Inflammatory macrophage (primary cell): ENCODE results near the gene NAGK.
"Not testable (repeated sequence)": the region's sequence is repeated elsewhere in the genome, so short reads cannot be mapped to it uniquely, and the experiment has no call there.

Source experiments
- DNase-seq, 2 donors: peaks; one replicate each; pipeline ENCODE4 v3.0.0-alpha.2; 2020 to 2022

Gene NAGK

GRCh38 chr2:71070294-71071093 lies 2.0 kb downstream of the NAGK start:
- peak; percentile 61 to 69 for DNase-seq

GRCh38 chr2:71071681-71072398 lies 3.4 kb downstream of the NAGK start:
- DNase-seq: peak; percentile 94 to 99

DNA sequence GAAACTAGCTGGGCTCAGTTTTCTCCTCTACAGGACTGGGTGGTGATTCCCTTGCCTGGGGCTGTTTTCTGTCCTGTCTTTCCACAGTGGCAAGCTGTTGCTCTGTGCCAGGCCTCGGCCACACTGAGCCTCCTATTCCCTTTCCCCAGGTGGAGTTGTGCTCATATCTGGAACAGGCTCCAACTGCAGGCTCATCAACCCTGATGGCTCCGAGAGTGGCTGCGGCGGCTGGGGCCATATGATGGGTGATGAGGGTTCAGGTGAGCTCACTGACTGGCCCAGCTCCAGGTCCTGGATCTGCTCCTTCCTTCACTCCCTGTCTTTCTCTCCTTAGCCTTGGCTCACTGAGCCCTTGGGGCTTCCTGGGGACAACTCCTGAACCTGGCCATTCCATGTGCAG lies 4.0 kb downstream of the NAGK start:
- DNase-seq: no peak

DNA sequence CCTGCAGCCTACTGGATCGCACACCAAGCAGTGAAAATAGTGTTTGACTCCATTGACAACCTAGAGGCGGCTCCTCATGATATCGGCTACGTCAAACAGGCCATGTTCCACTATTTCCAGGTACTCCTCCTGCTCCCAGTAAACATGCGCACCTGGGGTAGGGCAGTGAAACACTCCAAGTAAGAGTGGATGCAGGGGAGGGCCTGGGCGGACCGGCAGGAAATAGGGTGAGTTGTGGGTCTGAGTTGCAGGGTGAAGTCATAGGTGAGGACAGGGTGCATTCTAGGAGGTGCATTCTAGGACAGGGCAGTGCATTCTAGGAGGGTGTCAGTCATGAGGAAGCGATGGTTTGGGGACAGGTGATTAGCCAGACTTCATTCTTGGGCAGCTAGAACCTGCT lies 5.0 kb downstream of the NAGK start:
- no peak for DNase-seq

DNA sequence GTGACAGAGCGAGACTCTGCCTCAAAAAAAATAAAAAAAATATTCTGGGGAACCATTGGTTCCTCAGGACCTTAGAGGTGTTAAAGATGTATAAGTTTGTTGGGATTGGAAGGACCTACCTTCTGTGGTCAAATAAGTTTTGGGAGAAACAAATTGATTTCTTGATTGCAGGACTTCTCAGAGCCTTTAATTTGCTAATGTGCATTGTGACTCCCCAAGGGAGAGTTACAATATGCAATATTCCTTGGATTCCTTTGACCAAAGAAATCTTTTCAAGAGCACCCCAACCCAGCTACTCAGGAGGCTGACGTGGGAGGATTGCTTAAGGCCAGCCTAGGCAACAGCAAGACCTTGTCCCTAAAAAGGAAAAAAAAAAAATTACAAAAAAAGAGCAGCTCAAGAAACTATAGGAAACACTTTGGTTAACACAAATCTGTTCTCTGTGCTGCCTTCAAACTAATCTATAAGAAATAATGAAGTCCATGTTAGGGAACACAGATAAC lies 6.5 kb downstream of the NAGK start:
- DNase-seq: peak; percentile 43 to 70

DNA sequence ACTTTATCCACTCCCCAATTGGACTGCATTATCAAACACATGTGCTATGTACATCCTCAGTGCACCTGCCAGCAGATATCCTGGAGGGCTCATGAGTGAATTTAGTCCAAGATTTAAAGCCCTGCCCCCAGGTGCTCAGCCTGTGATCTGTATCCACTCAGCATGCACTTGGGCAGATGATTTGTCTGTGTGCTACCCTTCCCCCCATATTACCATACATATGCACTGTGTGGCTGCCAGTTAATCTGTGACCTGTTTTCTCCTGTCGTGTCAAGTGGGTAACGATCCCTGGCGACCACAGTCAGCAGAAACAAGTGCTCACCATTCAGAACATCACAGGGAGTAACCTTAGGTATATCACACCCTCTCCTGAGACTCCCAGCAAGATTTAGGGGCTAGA lies 10.2 kb downstream of the NAGK start:
- DNase-seq: no peak

GRCh38 chr2:71082402-71083252 lies 14.2 kb downstream of the NAGK start:
- peak in 1 of 2 donors; percentile 13 for DNase-seq

- DNase-seq: not testable (repeated sequence)
These were observed 14.8 kb downstream of the NAGK start for GRCh38 chr2:71083297-71083696.

GRCh38 chr2:71083752-71084312 lies 15.4 kb downstream of the NAGK start:
- DNase-seq: peak in 1 of 2 donors; percentile 13

DNA sequence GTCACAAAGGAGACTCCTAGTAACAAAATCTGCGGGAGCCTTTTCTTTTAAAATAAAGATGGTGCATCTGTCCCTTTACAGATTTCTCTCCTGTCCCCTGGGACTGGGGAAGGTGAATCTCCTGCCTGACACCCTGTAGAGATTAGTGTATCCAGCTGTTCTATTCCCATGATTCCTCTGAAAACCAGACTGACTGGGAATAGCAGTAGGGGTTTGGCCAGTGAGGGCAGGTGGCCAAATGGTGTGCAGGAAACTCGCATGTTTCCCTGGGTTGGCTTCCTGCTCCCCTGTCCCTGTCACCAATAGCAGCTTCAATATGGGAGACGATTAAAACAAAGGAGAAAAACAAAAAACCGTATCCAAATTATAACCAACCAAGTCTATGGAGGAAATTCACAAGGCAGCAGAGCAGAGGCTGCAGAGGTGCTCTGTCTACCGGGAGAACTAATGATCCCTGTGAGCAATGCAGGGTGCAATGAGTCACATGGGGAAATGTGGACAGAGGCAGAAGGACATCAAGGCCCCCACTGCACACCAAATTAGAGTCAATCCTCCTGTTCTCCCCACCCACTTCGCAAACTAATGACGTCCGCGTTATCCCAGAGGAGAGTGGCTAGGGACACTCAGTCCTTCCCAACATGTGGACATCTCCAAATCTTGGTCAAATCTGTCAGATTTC lies 17.0 kb downstream of the NAGK start:
- not testable (repeated sequence) for DNase-seq

DNA sequence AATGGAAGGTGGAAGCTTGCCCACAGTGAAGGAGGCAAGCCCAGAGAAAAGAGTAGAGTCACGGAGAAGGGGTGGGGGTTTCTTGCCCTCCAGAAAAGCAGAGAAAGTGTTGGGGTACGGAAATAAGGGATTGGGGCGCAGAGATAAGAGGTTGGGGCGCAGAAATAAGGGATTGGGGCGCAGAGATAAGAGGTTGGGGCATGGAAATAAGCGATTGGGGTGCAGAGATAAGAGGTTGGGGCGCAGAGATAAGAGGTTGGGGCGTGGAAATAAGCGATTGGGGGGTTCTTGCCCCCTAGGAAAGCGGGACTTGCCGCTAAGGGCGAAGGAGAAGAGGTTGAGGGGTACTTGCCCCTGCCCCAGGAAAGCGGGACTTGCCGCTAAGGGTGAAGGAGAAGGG lies 21.0 kb downstream of the NAGK start:
- not testable (repeated sequence) for DNase-seq

- DNase-seq: not testable (repeated sequence)
These were observed 23.4 kb downstream of the NAGK start for GRCh38 chr2:71091808-71092207.

DNA sequence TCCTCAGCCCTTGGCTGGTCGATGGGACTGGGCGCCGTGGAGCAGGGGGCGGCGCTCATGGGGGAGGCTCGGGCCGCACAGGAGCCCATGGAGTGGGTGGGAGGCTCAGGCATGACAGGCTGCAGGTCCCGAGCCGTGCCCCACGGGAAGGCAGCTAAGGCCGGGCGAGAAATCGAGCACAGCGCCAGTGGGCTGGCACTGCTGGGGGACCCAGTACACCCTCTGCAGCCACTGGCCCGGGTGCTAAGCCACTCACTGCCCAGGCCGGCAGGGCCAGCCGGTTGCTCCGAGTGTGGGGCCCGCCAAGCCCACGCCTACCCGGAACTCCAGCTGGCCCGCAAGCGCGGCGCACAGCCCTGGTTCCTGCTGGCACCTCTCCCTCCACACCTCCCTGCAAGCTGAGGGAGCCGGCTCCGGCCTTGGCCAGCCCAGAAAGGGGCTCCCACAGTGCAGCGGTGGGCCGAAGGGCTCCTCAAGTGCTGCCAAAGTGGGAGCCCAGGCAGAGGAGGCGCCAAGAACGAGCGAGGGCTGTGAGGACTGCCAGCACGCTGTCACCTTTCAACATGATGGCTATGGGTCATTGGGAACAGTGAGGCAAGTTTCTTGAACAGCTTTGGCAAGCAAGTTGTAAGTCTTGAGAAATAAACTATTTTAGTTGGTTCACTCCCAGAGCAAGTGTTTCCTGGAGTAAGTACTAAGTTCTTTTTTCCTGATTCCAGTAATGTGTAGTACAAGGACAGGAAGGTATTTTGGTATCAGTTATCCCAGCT lies 24.2 kb downstream of the NAGK start:
- not testable (repeated sequence) for DNase-seq

DNA sequence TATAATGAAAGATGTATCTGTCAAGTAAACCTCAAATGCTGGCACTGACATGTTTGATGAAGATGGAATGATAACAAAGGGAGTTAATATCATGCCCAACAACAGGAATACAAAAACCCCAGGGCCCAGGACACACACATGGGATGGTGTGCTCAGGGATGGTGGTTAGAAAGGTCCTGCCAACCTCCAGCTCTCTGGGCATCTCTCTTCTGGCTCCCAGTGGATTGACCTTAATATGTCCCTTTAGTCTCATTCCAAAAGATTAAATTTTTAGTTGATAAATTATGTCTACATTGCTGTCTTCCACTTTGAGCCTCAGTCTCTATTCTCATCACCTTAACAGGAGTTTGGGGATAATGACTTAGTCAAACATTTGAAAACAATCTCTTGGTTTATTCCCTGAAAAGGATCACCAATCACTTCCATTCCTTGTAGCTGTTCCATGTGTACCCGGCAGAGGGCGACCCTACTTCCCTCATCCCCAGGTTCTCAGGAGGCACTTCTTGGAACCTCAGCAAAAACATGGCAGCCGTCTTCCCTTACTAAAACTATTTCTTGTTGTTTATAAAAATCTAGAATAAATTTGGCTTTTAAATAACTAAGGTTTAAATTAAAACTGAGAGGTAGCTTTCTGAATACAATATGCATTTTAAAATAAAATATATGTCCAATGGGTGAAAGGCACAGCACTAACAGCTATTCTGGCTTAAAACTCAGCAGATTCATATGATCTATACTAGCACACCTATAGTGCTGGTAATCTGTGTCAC lies 31.9 kb downstream of the NAGK start:
- peak; percentile 61 to 64 for DNase-seq

- DNase-seq: peak; percentile 5 to 34
These were observed 33.2 kb downstream of the NAGK start for GRCh38 chr2:71101656-71102055.

GRCh38 chr2:71102981-71103681 lies 34.7 kb downstream of the NAGK start:
- no peak for DNase-seq

DNA sequence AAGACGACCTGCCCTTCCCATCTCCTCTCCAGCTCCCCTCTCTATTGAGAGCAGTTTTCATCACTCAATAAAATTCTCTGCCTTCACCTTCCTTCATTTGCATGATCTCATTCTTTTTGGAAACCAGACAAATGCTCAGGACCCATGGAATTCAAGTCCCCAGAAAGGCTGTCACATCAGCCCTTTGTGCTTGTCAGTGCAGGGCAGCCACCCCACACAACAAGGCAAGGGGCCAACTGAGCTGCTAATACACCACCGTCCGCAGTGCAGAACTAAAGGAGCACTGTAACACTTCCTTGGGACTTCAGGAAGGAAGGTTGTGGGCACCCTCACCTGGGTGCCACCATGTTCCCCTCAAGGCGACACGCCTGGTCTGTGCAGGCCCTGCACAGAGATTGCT lies 35.4 kb downstream of the NAGK start:
- DNase-seq: no peak

GRCh38 chr2:71106463-71106862 lies 38.0 kb downstream of the NAGK start:
- DNase-seq: not testable (repeated sequence)

- DNase-seq: no peak
These were observed 39.6 kb downstream of the NAGK start for GRCh38 chr2:71108091-71108490.

DNA sequence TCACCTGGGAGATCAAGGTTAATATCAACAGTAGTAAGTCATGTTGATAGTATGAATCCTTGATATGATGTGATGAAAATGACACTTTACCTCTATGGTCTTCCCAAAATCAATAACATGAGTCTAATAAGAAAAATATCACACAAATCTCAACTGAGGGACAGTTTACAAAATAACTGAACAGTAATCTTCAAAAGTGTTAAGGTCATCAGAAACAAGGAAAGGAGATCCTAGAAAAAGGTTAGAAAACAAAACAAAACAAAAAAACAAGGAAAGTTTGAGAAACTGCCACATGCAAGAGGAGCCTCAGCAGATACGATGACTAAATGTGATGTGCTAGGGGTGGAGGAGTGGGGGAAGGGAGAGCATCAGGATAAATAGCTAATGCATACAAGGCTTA lies 45.4 kb downstream of the NAGK start:
- DNase-seq: no peak
